Ammon's horn (tissue), 1 donor: ENCODE results near the gene STX16.
"Not testable (repeated sequence)": the region's sequence is repeated elsewhere in the genome, so short reads cannot be mapped to it uniquely, and the experiment has no call there.

Experiments used
- DNase-seq: peaks from one replicate; pipeline ENCODE4 v3.0.0-alpha.2; 2016; ENCODE audit warnings: low spot score

Gene STX16

DNA sequence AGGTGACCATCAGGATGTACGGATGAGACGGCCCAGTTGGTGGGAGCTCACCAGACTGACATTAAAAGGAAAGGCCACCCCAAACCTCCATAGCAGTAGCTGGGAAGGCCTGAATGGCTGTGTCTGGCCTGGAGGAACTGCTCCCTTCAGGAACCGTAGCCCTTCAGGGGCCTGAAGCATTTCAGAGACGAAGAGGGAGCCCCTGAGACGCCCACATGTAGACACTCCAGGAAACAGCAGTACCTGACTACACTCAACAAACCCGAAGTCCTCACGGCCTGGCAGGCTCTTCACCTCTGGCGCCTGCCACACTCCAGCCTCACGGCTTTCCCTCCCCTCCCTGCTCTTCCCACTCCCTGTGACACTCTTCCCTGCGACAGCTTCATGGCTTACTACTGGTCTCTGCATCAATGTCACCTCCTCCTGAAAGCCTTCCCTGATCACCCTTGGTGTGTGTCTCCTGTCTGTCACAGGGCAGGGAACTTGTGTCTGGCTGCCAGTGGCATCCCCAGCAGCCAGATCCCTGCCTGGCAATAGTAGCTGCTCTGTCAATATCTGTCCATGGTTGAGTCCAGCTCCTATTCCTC is 14.6 kb upstream of the STX16 start:
- no peak for DNase-seq

DNA sequence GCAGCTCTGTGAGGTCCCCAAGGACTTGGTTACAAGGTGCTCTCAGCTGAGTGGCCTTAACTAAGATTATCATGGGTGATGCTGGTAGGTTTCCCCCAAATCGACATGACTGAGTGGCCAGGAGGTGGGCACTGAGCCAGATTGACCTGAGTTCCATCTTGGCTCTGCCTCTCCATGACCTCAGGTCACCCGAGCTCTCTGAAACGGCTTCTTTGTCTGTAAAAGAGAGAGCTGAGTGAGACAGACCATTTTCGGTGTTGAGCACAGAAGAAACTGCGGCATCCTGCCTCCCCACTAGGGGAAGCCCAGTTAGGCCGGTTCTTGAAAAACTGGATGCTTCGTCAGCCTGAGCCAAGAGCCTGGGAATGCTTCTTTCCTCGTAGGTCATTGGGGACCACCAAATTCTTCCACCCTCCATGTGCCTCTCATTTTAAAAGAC is 14.1 kb upstream of the STX16 start:
- no peak for DNase-seq

- no peak for DNase-seq
These were observed 13.4 kb upstream of the STX16 start for GRCh38 chr20:58637466-58638213.

GRCh38 chr20:58638467-58639181 is 12.5 kb upstream of the STX16 start:
- no peak for DNase-seq

DNA sequence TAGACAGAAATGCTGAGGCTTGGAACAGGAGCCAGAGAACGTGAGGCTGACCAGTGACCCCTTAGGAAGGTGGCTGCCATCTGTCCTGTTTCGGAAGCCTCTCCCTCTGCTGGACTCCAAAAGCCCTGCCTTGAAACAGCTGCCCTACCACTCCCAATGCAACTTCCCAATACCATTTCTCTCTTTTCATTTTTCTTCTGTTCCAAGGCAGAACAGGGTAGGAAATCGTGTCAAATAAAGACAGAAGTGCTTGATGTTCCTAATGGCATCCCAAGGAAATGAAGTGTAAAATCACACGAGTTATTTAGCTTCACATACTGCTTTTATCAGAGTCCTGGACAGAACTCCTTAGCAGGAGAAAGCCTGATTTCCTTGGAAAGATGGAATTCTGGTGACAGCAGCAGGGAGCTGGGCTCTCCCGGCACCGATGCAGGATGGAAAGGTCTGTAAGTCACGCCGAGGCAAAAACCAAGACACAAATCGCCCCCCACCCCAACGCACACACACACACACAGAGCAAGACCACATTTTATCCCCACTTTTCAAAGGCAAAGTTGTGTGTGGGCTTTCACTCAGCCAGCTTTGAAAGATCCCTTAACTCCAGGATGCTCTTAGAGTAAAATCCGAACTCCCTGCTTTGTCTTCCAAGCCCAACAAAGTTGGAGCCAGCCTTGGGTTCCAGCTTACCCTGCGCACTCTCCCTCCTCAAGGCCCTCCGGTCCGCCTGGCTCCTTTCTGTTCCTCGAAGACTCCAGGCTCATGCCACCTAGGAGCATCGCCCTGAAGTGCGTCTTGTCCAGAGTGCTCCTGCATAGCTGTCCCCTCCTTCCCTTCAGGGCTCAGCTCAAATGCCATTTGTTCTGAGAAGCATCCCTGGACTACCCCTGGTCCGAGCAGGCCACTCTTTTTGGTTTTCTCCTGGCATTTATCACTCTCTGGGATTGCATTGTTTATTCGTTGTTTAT is 11.6 kb upstream of the STX16 start:
- no peak for DNase-seq

- no peak for DNase-seq
These were observed 10.6 kb upstream of the STX16 start for GRCh38 chr20:58640446-58640845.

DNA sequence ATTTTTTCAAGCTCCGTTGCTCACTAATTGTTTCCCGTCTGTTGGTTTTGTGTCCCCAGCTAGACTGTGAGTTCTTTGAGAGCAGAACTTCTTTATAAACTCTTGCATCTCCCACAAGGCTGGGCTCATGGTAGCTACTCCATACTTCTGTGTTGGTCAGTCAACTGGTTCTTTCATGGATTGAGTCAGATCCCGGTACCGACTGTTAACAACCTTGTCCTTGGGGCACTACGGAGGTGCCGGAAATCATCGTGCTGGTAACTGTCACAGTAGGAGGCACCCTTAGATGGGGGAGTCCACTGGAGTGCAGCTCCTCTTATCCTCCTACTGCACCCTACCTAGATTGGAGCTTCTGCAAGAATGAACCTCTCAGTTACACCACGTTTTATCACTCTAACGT is 8.6 kb upstream of the STX16 start:
- no peak for DNase-seq

GRCh38 chr20:58642896-58643295 is 8.2 kb upstream of the STX16 start:
- DNase-seq: not testable (repeated sequence)

- DNase-seq: no peak
These were observed 5.6 kb upstream of the STX16 start for GRCh38 chr20:58645412-58645968.

- DNase-seq: no peak
These were observed 4.8 kb upstream of the STX16 start for GRCh38 chr20:58646257-58646656.

GRCh38 chr20:58646703-58647102 is 4.4 kb upstream of the STX16 start:
- DNase-seq: no peak

DNA sequence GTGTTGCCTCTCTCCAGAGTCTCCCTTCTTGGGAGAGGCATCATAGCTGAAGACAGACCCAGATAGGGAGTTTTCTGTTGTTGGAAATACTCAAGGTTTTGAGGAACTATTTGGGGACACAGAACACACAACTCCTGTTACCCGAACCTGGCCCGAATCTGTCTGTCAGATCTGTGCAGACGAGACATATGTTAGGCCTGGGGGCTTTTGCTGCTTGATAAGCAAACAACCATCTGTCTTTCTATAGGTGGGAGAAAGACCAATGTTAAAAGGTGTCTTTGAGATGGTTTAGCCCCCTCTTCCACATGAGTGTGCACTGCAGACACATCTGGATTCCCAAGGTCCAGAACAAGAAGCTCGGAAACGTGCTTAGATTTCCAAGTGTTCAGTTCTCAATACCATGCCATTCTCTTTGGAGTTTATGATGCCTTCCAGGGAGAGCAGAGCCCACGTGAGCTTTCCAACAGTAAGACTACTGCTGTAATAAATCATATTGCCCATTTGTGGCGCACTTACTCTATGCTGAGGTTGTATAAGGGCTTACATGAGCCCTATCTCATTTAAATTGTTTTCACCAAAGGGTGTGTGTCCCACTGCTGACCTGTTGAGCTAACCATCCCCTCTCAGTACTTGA is 3.8 kb upstream of the STX16 start:
- no peak for DNase-seq

DNA sequence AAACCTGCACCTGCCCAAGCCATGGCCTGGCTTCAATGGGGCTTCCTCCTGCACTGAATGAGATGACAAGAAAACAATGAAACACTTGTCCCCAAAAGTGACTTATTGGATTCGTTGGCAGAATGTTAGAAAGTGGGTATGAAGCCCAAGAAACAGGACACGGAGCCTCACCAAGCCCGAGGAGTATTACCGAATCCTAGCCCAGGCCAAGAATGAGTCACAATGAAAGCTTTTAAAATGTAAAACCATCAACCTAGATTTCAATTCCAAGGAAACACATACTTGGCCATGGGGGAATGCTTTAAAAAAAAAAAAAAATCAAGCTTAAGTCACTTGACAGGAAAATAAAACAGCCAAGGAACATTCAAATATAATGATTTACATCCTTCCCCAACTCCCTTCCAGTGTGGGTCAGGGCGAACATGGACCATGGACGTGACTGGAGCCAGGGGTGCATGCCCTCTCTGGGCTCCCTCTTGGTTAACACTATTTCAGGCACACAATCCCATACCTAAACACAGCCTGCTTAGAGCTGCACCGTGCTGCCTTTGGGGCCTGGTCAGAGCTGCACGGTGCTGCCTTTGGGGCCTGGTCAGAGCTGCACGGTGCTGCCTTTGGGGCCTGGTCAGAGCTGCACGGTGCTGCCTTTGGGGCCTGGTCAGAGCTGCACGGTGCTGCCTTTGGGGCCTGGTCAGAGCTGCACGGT is 3.1 kb upstream of the STX16 start:
- DNase-seq: no peak

DNA sequence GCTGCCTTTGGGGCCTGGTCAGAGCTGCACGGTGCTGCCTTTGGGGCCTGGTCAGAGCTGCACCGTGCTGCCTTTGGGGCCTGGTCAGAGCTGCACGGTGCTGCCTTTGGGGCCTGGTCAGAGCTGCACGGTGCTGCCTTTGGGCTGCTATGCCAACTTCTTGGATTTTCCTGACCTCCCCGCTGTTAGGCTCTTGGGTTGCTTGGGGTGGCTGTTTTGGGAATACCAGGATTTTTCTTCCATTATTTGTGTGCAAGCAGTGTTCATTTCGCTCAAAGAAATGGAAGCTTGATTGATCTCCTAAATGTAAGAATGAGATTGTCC is 2.6 kb upstream of the STX16 start:
- not testable (repeated sequence) for DNase-seq

- DNase-seq: no peak
These were observed 1.5 kb upstream of the STX16 start for GRCh38 chr20:58649288-58650180.

- no peak for DNase-seq
These were observed 805 bp upstream of the STX16 start for GRCh38 chr20:58650181-58650775.

GRCh38 chr20:58651559-58651945 is 469 bp downstream of the STX16 start:
- peak; percentile 80 for DNase-seq

DNA sequence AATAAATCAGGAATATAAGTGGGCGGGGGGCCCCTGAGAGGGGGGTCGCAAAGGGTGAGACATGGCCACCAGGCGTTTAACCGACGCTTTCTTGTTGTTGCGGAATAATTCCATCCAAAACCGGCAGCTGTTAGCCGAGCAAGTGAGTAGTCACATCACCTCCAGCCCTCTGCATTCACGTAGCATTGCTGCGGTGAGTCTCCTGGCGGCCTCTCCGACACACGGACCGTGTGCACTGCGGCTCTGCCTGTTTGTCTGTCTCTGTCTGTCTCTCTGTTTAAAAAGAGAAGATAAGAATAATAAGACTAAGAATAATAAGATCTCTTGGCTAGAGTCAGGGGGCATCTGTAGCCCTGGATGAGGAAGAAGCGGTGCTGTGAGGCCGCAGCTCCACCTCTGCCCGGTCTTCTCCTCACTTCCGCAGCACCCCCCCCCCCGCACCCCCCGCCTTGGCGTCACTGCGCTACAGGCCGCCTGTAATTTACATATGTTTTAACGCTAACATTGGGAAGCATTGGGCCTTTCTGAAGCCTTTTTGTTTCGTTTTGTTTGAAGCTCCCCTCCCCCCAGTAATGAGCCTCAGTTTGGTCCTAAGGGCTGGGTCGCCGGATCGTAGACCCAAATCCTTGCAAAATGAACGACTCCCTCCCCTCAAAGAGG is 993 bp downstream of the STX16 start:
- DNase-seq: peak; percentile 60
